HCT116 (cell line): ENCODE data around the gene EPHA2.

Experiments
- CTCF ChIP-seq, 3 experiments: fragments of 200-600 bp in 1 of 3; sonication (generic) in 1 of 3; IDR thresholded peaks in 2 of 3; conservative IDR thresholded peaks in 1 of 3; 2 replicates each; pipeline ENCODE4 v1.5.1; 2012 to 2017; ENCODE audit warnings: low read depth in 2 of 3, low read length in 2 of 3, antibody characterized with exemption in 1 of 3, borderline replicate concordance in 1 of 3, control low read depth in 1 of 3, mild to moderate bottlenecking in 1 of 3, mixed read lengths in 1 of 3, mixed run types in 1 of 3, moderate library complexity in 1 of 3; ENCODE audit not compliant: insufficient read depth in 1 of 3
- EZH2 ChIP-seq: fragments of 200-600 bp; sonication (generic); IDR thresholded peaks from 2 replicates; pipeline ENCODE4 v1.6.1; 2017; ENCODE audit warnings: antibody characterized with exemption, mixed run types
- EZH2phosphoT487 ChIP-seq: fragments of 200-600 bp; IDR thresholded peaks from 2 replicates; pipeline ENCODE4 v1.6.1; 2018; ENCODE audit warnings: antibody characterized with exemption, borderline replicate concordance
- JUND ChIP-seq: IDR thresholded peaks from 2 replicates; pipeline ENCODE4 v1.6.1; 2012
- POLR2A ChIP-seq: IDR thresholded peaks from 2 replicates; pipeline ENCODE4 v1.7.0; 2011; ENCODE audit warnings: borderline replicate concordance; ENCODE audit not compliant: insufficient read depth, insufficient read length; ENCODE audit errors: extremely low read depth
- RAD21 ChIP-seq: IDR thresholded peaks from 2 replicates; pipeline ENCODE4 v1.6.1; 2012; ENCODE audit warnings: low read depth, mild to moderate bottlenecking
- REST ChIP-seq: IDR thresholded peaks from 2 replicates; pipeline ENCODE4 v1.6.1; 2012; ENCODE audit warnings: low read depth
- YY1 ChIP-seq: IDR thresholded peaks from 2 replicates; pipeline ENCODE4 v1.6.1; 2011; ENCODE audit warnings: low read length, low read depth, moderate library complexity, mild to moderate bottlenecking; ENCODE audit not compliant: insufficient replicate concordance; ENCODE audit errors: extremely low read depth

- no peak for TF ChIP-seq REST
- no peak for TF ChIP-seq RAD21
- TF ChIP-seq CTCF (IDR thresholded peaks at IDR 0.05 in 2 of 3, conservative IDR thresholded peaks at IDR 0.05 in 1 of 3; ENCODE audit: borderline replicate concordance in 1 of 3, insufficient read depth in 1 of 3, low read depth in 2 of 3, low read length in 2 of 3): no peak
- TF ChIP-seq POLR2A: no peak
- no peak for TF ChIP-seq JUND
- no peak for TF ChIP-seq EZH2phosphoT487
- no peak for TF ChIP-seq YY1
- TF ChIP-seq EZH2: no peak
These were observed 56.5 kb downstream of the EPHA2 start for GRCh38 chr1:16099412-16099811.
